ENCODE data around the gene DLEC1.

The DLEC1 gene

DNA sequence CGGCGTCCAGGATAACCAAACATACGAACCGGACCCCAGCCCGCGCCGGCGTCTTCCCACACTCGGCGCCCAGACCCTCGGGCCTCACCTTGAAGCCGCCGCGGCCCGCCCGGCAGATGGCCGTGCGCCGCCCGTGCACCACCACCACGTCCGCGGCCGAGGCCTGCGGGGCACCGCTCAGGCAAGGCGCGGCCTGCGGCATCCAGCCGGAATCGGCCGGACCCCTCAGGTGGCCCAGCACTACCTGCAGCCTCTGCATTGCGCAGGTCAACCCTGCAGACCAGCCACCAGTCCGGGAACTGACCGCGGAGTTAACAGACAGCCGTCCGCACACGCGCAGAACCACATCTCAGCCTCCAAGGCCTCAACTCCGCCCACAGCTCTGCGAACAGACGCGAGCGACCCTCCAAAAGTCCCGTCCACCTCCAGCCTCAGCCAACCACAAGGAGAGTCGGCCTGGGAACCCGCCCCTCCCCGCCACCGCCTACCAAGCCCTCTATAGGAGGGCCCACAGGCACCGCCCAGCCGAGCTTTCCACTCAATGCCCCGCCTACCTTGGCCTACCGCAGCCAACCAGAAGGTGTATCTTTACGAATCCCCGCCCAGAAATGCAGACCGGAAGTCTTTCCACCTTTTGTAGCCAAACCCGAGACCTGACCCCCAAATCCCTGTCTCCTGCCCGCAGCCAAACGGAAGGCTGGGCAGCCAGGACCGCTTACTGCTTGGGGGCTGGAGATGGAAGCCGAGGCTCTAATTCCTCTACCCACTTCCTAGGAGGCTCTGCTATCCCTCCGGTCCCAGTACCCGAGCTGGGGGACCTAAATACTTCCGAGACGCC, 98.0 kb downstream of the DLEC1 start, which contains the start of gene ACAA1:
ACAA1 (minus strand) TSS at position 351 of the 838 bp plus-strand sequence; CDS start at position 259, 92 bp downstream.
- peak; percentile 98 for DNase-seq (ENCODE audit: low read depth)

GRCh38 chr3:38137615-38138348, 98.8 kb downstream of the DLEC1 start:
- DNase-seq (ENCODE audit: low read depth), result no peak

- DNase-seq (ENCODE audit: low read depth), result no peak
Observed at GRCh38 chr3:38138349-38139190, 99.6 kb downstream of the DLEC1 start, which contains the start of gene MYD88. MYD88 (plus strand) TSS chr3:38138661; CDS start chr3:38138701, 40 bp downstream.

GRCh38 chr3:38139191-38139590, 100.2 kb downstream of the DLEC1 start:
- no peak for DNase-seq (ENCODE audit: low read depth)

DNA sequence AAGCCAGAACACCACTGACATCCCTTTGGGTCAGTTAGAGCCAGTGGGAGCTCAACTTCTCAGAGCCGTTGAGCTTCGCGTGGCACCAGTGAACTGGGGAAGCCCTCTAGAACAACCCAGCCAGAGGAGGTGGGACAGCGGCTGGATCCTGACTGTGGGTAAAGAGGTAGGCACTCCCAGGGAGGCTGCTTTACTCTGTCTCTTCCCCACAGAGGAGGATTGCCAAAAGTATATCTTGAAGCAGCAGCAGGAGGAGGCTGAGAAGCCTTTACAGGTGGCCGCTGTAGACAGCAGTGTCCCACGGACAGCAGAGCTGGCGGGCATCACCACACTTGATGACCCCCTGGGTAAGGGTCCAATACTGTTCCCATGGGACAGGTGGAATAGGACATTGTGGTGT, 100.6 kb downstream of the DLEC1 start:
- DNase-seq (ENCODE audit: low read depth), result no peak

- DNase-seq (ENCODE audit: low read depth), result no peak
Observed at GRCh38 chr3:38140326-38141172, 101.5 kb downstream of the DLEC1 start.

- DNase-seq (ENCODE audit: low read depth), result no peak
Observed at GRCh38 chr3:38141173-38141951, 102.4 kb downstream of the DLEC1 start.

DNA sequence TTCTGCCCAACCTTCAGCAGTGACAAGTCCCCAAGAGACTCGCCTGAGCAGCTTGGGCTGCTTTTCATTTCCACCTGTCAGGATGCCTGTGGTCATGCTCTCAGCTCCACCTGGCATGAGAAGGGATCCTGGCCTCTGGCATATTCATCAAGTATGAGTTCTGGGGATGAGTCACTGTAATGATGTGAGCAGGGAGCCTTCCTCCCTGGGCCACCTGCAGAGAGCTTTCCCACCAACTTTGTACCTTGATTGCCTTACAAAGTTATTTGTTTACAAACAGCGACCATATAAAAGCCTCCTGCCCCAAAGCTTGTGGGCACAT, 102.9 kb downstream of the DLEC1 start:
- no peak for DNase-seq (ENCODE audit: low read depth)

DNA sequence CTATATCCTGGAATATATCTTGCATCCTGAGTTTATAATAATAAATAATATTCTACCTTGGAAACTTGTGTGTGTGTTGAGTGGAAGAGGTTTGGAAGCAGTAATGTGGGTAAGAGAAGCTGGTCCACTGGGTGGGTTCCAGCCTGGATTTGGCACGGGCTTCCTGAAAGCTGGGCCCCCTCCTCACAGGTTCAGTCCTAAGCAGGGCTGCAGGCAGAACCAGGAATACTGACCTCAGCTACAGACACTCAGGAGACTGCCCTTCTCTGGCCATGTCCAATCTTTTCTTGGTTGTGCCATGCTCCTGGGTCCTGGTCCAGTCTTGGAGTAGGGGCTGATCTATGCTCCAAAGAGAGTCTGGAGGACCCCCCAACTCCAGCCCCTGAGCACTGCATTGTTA, 104.0 kb downstream of the DLEC1 start:
- DNase-seq (ENCODE audit: low read depth), result no peak

- no peak for DNase-seq (ENCODE audit: low read depth)
Observed at GRCh38 chr3:38143511-38143910, 104.5 kb downstream of the DLEC1 start.

DNA sequence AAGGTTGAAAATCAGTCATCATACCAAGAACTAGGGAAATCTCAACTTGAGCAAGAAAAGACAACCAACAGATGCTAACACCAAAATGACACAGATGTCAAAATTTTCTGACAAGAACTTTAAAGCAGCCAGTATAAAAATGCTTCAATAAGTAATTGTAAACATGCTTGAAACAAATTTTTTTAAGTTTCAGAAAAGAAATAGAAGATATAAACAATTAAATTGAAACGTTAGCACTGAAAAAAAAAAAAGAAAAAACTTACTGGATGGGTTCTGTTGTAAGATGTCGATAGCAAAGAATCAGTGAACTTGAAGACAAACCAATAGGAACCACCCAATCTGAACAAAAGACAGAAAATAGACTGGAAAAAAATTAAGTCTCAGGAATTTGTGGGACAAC, 107.5 kb downstream of the DLEC1 start:
- DNase-seq (ENCODE audit: low read depth), result no peak

DNA sequence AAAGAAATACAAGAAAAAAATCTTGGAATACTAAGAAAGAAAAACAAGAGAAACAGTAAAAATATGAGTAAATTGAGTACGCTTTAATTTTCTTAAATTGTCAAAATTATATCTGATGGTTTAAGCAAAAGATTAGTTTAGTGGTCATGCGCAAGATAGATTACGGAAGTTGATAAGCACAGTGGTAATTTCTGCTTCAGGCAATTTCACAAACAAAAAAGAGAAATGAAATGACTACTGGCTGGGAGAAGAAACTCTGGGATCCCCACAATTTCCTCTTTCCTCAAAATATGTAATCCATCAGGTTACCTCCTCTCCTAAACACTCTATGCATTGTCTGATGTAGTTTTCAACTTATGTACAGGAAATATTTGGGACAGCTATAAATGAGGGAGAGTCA, 108.4 kb downstream of the DLEC1 start:
- no peak for DNase-seq (ENCODE audit: low read depth)

DNA sequence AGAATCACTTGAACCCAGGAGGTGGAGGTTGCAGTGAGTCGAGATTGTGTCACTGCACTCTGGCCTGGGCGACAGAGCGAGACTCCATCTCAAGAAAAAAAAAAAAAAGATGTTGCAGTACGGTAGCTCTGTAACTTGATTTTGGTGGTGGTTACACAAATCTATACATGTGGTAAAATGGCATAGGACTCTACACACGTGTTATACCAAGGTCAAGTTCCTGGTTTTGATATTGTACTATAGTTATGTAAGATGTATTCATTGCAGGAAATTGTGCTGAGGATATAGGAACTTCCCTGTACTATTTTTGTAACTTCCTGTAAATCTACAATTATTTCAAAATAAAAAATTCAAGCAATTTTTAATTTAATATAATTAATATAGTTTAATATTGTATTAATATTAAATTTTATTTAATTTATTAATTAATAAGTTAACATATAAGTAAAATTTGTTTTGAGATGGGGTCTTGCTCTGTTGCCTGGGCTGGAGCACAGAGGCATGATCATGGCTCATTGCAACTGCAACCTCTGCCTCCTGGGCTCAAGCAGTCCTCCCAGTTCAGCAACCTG, 109.4 kb downstream of the DLEC1 start:
- DNase-seq (ENCODE audit: low read depth), result no peak

GRCh38 chr3:38149708-38150107, 110.7 kb downstream of the DLEC1 start:
- DNase-seq (ENCODE audit: low read depth), result no peak

GRCh38 chr3:38150780-38151528, 111.9 kb downstream of the DLEC1 start:
- DNase-seq (ENCODE audit: low read depth), result no peak

DNA sequence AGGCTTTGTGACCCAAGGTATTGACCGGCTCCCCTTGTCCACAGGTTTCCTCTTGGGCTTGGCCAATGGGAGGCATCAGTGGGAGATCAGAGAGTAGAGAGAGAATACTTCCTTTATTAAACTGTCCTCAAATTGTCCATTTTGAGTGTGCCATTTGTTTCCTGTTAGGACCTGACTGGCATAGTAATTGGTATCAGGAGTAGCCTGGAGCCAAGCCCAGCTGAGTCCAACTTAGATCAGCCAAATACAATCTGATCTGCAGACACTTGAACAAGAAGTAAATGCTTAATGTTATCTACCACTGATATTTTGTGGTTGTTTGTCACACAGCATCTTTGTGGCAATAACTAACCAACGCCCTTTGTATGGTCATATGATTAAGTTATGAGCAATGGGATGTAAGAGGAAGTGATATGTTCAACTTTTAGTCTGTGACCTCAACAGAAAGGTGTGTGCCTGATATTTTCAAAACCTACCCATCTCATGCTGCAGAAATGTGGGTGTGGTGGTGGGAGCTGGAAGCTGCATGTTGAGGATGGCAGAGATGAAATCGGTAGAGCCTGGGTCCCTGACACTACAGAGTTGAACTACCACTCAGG, 112.8 kb downstream of the DLEC1 start:
- DNase-seq (ENCODE audit: low read depth), result no peak

GRCh38 chr3:38152609-38153008, 113.6 kb downstream of the DLEC1 start:
- no peak for DNase-seq (ENCODE audit: low read depth)

DNA sequence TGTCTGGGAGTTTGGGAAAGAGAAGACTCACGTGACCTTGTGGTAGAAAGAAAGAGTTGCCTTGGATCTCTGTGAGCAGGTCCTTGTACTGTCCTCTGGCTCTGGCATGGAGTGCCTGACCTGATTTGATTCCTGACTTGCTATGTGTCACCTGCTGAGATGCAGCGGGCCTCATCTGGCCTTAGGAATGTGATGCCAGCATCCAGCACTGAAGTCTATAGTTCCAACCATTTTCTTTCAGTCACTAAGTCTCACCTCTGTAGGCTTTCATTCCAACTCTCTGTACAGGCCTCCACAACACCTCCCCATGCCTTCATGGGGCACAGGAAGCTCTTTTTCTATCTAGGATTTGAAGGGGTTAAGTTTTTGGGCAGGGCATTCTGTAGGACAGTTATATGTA, 114.2 kb downstream of the DLEC1 start:
- no peak for DNase-seq (ENCODE audit: low read depth)

- no peak for DNase-seq (ENCODE audit: low read depth)
Observed at GRCh38 chr3:38154033-38154494, 115.1 kb downstream of the DLEC1 start.
